A549 treated with AZD9567 at 1 μM for 4 hours (cell line): ENCODE data around the gene B4GAT1. TPM values are rescaled to one million over a fixed set of nuclear protein-coding genes. Genes with fewer than 3 reads are reported as not detected.

ENCODE experiments used
- total RNA-seq: library from RNA; stranded (reverse); fragments of 200-300 nt; extraction: Qiagen RNA extraction; gene quantifications from 5 replicates; pipeline ENCODE4 v1.2.3, GENCODE V29; 2022; ENCODE audit not compliant: insufficient read depth

The B4GAT1 gene
- total RNA-seq = 14.9 to 18.3 TPM (median 16.0 TPM) in 5 replicates

GRCh38 chr11:66347425-66348276, at the start of gene B4GAT1:
TSS of gene B4GAT1 (minus strand) at chr11:66347629. CDS start at chr11:66347545, 84 bp downstream.

GRCh38 chr11:66371627-66372415, 24.4 kb upstream of the B4GAT1 start, which contains the start of gene SLC29A2:
TSS of gene SLC29A2 (minus strand) at chr11:66371760. CDS start at chr11:66371591, 169 bp downstream.

GRCh38 chr11:66344550-66345315, 2.7 kb downstream of the B4GAT1 start, which contains the start of gene BRMS1:
TSS of gene BRMS1 (minus strand) at chr11:66345104. CDS start at chr11:66342234, 2,870 bp downstream.

GRCh38 chr11:66336234-66337102, 11.0 kb downstream of the B4GAT1 start, which contains the start of gene RIN1:
TSS of gene RIN1 (minus strand) at chr11:66336434. CDS start at chr11:66336402, 32 bp downstream.

GRCh38 chr11:66316849-66317251, 30.6 kb downstream of the B4GAT1 start, which contains the start of gene CD248:
TSS of gene CD248 (minus strand) at chr11:66317044. CDS start at chr11:66317027, 17 bp downstream.

Other genes starting within 250 kb of the B4GAT1 start
- 40.0 to 50.4 TPM (median 45.9 TPM) in 5 replicates for gene KLC2, start 89.9 kb downstream of the B4GAT1 start, total RNA-seq
- 130 to 148 TPM (median 140 TPM) in 5 replicates for gene RAB1B, start 79.0 kb downstream of the B4GAT1 start, total RNA-seq
- gene CNIH2, start 69.5 kb downstream of the B4GAT1 start, total RNA-seq = 2.3 to 2.6 TPM (median 2.5 TPM) in 4 of 5 replicates, not detected in the other
- 113 to 127 TPM (median 120 TPM) in 5 replicates for gene YIF1A, start 58.5 kb downstream of the B4GAT1 start, total RNA-seq
- 2.3 to 3.9 TPM (median 3.9 TPM) in 5 replicates for gene TMEM151A, start 55.7 kb downstream of the B4GAT1 start, total RNA-seq
- gene CD248, start 30.6 kb downstream of the B4GAT1 start, total RNA-seq = 0.05 TPM in 1 of 5 replicates, not detected in the others
- 22.4 to 36.2 TPM (median 33.7 TPM) in 5 replicates for gene RIN1, start 11.2 kb downstream of the B4GAT1 start, total RNA-seq
- 66.1 to 97.8 TPM (median 88.3 TPM) in 5 replicates for gene BRMS1, start 2.5 kb downstream of the B4GAT1 start, total RNA-seq
- 4.1 to 6.8 TPM (median 5.4 TPM) in 5 replicates for gene SLC29A2, start 24.1 kb upstream of the B4GAT1 start, total RNA-seq
- gene NPAS4, start 73.4 kb upstream of the B4GAT1 start, total RNA-seq = not detected in 5 replicates
- gene MRPL11, start 91.2 kb upstream of the B4GAT1 start, total RNA-seq = 90.1 to 116 TPM (median 112 TPM) in 5 replicates
- gene PELI3, start 119.3 kb upstream of the B4GAT1 start, total RNA-seq = 4.3 to 6.1 TPM (median 5.0 TPM) in 5 replicates
- gene DPP3, start 132.8 kb upstream of the B4GAT1 start, total RNA-seq = 51.3 to 93.2 TPM (median 55.9 TPM) in 5 replicates
- 7.5 to 11.6 TPM (median 10.1 TPM) in 5 replicates for gene BBS1, start 163.0 kb upstream of the B4GAT1 start, total RNA-seq
- 10.1 to 14.3 TPM (median 13.2 TPM) in 5 replicates for gene ZDHHC24, start 198.4 kb upstream of the B4GAT1 start, total RNA-seq
- gene ACTN3, start 199.3 kb upstream of the B4GAT1 start, total RNA-seq = 0.03 TPM in 1 of 5 replicates, not detected in the others
- gene CTSF, start 221.0 kb upstream of the B4GAT1 start, total RNA-seq = 32.5 to 37.8 TPM (median 34.1 TPM) in 5 replicates
- 0.53 to 0.89 TPM (median 0.64 TPM) in 5 replicates for gene CCDC87, start 245.4 kb upstream of the B4GAT1 start, total RNA-seq
- 22.3 to 32.8 TPM (median 30.4 TPM) in 5 replicates for gene CCS, start 245.6 kb upstream of the B4GAT1 start, total RNA-seq